Measurements from ENCODE around the gene WASHC4.
"Not testable (repeated sequence)": the region's sequence is repeated elsewhere in the genome, so short reads cannot be mapped to it uniquely, and the experiment has no call there.

Gene WASHC4

DNA sequence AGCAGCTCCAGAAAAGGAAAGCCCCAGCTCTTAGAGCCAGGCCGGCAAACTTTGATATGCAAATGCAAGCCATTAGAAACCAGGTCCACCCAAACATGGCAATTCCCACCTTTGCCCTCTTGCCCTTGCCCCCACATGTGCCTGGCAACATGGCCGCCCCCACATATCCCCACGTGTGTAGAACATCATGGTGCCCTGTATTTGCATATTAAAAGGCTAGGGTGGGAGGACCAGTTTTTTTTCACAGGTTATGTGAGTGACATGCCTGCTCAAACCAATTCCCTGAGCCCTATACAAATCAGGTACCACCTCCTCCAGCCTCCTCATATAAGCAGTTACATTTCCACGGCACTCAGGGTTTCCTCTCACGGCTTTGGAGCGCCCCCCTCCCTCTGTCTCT lies 17.2 kb upstream of the WASHC4 start:
- no peak for DNase-seq (ENCODE audit: low spot score)

DNA sequence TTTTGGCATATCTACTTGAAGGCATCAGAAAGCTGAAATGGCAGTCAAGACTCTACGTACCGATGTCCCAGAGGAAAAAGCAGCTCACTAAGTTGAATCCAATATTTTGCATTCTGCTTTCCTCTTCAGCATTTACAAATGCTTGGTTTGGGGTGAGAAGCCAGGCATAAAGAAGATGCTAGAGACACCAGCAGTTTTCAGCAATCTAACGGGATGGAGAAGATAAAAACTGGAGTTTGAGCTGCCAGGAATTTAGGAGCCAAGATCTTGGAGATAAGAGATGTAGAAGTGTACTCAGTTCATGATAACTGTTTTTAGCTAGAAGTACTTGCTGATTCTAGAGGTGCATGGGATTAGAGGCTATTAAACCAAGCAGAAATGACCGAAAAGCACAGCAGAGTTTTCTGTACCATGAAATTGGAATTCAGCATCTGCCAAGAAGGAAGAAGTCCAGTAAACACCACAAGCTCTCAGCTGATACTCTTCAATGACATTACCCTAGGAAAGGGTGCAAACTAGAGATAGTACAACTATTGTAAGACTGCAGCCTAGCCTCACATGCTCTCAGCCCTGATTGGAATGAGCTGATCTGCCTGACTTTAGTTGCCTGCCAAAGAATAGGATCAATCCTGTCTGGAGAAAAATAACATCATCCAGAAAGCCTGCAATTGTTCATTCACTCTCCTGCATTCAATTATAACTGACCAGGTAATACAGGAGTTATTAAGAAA lies 15.9 kb upstream of the WASHC4 start:
- DNase-seq (ENCODE audit: low spot score): no peak

DNA sequence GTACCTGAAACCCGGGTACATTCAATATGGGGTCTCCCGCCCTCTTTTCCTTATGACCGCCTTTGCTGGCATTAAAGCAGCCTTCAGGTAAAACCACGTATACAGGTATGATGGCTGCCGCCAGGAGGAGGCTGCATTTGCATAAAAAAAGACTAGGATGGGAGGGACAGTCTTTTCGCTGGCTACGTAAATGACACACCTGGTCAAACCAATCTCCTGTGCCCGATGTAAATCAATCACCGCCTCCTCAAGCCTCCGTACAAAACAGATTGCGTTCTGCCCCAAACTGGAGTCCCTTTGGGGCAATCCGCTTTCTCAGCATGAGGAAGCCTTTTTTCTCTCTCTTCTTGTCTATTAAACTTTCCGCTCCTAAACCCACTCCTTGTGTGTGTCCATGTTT lies 15.2 kb upstream of the WASHC4 start:
- no peak for DNase-seq (ENCODE audit: low spot score)

DNA sequence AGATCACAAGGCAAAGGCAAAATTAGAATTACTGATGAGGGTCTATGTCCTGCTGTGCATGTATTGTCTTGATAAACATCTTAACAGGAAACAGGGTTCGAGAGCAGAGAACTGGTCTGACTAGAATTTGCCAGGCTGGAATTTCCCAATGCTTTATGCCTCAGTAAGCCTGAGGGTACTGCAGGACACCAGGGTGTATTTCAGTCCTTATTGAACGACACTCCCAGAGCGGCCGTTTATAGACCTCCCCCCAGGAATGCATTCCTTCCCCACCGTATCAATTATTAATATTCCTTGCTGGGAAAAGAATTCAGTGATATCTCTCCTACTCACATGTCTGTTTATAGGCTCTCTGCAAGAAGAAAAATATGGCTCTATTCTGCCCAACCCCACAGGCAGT lies 12.2 kb upstream of the WASHC4 start:
- not testable (repeated sequence) for DNase-seq (ENCODE audit: low spot score)

DNA sequence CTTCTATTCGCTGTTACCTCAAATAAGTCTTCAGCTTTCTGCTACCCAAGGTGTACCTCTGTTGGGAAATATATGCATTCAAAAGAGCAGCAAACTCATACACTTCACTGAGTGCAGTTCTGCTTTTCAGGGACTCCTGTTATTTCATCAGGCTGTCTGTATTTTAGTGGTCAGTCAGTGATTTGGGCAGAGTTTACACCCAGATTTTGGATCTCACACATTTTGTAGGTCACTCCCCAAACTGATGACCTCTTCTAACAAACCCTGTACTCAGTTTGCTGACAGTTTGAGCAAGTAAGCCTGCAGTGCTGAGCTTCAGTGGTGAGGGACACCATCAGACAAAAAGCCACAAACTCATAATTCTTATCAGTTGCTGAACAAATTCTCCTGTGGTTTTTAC lies 8.2 kb upstream of the WASHC4 start:
- no peak for DNase-seq (ENCODE audit: low spot score)

DNA sequence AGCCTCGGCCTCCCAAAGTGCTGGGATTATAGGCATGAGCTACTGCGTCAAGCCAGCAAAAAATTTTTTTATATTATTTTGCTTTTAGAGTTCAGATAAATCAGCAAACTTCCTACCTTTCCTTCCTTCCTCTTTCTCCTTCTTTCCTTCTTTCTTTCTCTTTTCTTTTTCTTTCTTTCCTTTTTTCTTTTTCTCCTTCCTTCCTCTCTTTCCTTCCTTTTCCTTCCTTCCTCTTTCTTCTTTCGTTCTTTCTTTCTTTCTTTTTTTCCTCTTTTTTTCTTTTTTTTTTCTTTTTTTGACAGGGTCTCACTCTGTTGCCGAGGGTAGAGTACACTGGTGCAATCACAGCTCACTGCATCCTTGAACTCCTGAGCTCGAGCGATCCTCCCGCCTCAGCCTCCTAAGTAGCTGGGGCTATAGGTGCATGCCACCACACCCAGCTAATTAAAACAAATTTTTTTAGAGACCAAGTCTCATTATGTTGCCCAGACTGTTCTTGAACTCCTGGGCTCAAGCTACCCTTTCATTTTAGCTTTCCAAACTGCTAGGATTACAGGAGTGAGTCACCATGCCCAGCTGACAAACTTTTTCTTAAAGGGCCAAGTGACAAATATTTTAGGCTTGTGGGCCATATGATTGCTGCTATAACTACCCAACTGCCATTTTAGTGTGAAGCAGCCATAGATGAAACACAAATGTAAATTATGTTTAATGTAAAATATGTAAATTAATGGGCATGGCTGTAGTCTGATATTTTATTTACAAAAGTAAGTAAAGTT lies 7.1 kb upstream of the WASHC4 start:
- no peak for DNase-seq (ENCODE audit: low spot score)

DNA sequence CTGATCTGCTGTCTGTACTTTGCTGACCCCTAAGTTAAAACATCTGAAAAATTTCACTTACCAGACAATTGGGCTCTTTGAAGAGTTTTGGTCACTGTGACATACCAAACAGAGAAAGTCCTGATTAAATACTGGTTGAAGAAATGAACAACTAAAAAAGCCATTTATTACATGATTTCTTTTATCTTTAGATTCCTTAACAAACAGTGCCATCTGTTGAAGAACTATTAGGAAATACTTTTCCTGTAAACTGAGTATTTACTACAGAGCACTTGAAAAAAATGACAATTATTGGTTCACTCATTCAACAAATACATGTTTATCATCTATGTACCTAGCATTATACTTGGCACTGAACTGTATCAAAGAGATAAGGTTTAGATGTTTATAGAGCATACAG lies 6.5 kb upstream of the WASHC4 start:
- DNase-seq (ENCODE audit: low spot score): peak; percentile 23

DNA sequence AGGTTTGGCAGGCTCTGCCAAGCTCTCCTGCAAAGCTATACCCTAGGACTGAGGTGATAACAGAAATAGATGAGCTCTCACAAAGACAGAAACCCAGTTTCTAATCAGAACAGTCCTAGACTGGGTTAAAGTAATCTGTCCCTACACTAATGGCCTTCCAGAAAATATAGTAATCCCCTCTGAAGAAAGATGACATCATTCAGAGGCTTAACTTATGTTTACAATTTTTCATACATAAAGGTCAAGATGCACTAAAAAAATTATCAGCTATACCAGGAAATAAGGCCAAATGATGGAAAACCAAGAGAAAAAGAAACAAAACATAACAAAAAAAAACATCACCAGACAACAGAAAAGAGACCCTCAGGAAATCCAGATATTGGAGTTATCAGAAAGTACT lies 4.9 kb upstream of the WASHC4 start:
- no peak for DNase-seq (ENCODE audit: low spot score)

DNA sequence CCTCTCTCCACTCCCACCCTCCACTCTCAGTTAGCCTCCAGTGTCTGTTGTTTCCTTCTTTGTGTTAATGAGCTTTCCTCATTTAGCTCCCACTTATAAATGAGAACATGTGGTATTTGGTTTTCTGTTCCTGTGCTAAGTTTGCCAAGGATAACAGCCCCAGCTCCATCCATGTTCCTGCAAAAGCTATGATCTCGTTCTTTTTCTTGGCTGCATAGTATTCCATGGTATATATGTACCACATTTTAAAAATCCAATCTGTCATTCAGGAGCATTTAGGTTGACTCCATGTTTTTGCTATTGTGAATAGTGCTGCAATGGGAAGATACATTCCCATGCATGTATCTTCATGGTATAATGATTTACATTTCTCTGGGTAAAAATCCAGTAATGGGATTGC lies 2.8 kb upstream of the WASHC4 start:
- no peak for DNase-seq (ENCODE audit: low spot score)

DNA sequence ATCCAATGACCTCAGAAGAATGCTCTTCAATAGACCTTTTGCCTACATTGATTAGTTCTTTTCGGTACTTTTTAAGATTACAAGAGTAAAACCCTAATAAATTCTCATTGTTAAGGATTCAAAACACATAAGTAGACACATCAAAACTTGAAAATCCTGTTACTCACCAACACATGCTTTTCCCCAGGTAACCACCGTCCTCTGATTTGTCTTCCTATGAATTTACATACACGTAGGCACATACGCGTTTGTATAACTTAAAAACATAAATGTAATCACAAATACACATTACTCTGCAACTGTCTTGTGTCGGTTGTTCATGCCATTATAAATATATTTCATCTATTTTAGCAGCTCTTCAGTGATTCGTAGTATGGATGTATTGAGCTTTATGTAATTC lies 910 bp upstream of the WASHC4 start:
- DNase-seq (ENCODE audit: low spot score): no peak

DNA sequence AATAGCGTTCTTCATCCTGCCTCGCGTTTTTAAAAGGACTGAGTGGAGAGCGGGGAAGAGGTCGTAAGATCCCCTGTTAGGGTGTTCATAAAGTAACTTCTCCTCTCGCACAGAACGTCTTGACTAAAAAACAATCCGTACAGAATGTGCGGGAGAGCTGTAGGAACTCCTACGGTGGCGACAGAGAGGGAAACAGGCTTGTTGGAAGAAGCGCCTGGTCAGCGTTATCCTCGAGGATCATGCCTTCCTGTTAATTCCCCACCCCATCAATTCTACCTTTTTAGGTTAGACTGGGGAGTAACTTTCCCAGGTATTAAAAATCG lies 399 bp upstream of the WASHC4 start:
- peak; percentile 66 for DNase-seq (ENCODE audit: low spot score)

DNA sequence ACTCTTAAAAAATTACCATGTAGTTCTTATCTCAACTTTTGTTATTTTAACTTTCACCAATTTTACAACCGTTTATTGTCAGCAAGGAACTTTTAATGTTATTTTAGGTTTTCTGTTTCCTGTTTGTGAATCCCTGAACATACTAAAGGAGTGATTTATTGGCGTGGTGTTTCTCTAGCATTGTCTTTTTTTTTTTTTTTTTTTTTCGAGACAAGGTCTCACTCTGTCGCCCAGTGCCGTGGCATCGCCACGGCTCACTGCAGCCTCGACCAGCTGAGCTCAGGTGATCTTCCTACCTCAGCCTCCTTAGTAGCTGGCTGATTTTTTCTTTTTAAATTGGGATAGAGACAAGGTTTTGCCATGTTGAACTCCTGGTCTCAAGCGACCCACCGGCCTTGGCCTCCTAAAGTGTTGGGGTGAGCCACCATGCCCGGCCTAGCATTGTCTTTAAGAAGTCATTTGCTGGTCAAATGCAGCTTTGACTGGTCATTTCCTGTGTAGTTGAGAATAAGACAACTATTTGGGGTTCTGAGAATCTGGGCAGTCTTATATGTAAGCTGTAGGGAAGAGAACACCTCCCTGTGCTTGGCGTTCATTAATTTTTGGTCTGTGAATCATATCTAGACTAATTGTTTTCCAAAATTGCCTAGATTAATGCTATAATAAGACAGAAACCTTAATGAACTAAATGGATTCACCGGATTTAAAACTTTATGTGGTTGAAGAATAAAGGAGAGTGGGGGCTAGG lies 2.1 kb downstream of the WASHC4 start:
- DNase-seq (ENCODE audit: low spot score): no peak

DNA sequence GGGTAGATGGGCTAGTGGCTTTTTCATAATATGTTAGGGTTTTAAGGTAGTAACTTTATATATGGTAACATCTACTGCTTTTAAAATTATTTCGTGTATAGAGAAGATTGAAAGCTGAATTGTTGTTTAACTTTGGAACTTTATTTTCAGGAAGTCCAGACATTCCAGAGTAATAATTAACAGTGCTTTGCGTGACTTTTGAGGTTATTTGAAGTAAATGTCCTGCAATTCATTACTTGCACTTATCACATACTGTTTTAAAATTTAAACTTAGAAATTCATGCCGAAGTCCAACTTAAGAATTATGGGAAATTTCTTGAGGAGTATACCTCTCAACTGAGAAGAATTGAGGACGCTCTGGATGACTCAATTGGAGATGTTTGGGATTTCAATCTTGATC lies 3.3 kb downstream of the WASHC4 start:
- DNase-seq (ENCODE audit: low spot score): no peak

DNA sequence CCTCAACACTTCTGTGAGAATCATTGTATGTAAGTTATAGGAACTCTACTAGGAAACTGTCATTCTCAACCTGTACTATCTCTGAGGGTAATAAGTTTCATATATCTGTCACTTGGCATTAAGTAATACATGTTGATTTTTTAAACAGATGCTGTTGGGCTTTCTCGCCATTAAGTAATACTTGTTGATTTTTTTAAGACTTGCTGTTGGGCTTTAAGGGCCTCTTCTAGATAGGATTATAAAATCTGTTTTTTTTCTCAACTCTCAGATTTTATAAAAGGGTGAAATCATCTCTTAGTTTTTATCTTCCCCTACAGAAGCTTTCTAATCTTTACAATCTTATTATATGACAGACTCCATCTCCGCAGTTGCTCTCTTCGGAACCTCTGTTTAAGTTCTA lies 5.6 kb downstream of the WASHC4 start:
- no peak for DNase-seq (ENCODE audit: low spot score)

DNA sequence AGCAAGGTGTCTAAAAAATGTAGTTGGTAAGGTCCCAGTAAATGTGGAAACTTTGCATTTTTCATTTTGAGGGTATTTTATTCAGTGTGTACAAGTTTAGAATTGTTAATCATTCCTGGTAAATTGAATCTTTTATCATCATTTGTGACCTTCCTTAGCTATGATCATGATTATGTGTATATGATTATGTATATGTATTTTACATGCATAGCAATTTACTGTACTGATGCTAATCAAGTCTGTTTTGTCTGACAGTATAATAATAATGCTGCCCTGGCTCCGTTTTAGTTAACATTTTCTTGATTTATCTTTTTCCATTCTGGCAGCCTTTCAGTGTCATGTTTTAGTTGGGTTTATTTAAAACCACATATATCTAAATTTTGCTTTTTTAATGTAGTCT lies 9.4 kb downstream of the WASHC4 start:
- no peak for DNase-seq (ENCODE audit: low spot score)

DNA sequence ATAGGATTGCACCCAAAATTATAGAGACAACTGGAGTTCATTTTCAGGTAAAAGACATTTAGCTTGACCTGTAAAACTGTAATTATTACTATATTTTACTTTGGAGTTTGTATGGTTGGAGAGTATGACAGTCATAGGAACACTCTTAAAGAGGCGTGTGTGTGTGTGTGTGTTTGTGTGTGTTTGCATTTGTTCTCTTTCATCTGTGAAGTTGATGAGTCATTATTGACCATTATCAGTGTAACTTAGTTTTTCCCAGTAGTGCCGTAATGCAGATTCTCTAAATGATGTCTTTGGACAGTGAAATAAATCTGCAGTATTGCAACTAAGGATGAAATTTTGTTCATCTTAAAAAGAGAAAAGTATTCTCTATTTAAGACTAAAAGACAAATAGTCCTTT lies 13.0 kb downstream of the WASHC4 start:
- no peak for DNase-seq (ENCODE audit: low spot score)

DNA sequence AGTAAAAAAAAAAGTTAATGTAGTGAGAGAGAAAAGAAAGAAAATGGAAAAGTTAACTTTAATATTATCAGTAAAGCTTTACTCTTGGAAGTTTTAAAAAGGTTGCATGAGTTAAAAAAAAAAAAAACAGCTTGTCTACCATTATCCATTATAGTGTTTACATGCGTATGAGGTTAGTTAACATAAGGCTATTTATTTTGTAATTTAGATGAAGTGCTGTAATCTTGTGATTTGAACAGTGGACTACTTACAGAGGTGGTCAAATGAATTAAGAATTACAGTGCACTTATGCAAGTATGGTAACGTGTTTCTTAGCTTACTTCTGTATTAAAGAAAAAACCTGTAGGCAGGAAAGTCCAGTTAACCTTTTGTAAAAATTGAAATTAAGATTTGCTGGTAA lies 30.7 kb downstream of the WASHC4 start:
- DNase-seq (ENCODE audit: low spot score): no peak

DNA sequence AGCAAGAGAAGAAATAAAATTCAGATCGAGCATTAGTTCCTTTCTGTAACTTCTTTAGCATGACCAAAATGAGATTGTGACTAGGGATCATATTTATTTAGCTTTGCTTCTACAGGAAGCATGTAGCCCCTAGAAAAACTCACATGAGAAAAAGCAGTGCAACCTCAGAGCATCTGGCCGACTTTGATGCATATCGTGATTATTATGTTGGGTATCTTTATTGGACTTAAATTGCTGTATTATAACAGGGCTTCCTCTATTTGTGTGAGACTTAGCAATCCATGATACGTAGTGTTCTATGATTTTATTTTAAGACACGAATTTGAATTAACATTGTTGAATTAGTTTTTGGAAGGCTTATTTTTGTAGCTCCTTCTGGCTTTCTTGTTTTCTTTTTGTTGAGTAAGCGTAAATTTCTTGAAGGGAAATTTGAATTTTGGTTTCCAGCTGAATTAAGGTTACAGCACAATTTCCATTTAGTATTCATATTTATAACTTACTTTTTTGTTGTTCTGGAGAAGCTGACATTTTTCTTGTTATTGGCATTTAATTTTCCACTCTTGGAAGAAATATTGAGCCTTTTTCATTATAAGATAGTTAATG lies 33.9 kb downstream of the WASHC4 start:
- DNase-seq (ENCODE audit: low spot score): no peak

DNA sequence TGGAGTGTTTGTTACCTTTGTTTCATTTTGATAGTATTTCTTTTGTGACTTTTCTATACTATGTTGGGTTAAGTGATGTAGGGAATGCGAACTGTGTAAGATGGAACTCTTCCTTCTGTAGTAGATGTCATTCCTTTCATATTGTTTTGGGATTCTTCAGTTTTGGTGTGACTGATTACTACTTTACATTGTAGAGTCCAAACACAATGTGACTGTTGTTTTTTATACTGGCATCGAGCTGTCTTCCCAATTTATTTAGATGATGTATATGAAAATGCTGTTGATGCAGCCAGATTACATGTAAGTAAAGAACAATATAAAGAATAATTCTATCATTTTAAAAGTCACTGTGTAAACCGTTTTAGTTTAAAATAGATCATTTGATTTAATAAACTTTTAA lies 34.7 kb downstream of the WASHC4 start:
- no peak for DNase-seq (ENCODE audit: low spot score)

DNA sequence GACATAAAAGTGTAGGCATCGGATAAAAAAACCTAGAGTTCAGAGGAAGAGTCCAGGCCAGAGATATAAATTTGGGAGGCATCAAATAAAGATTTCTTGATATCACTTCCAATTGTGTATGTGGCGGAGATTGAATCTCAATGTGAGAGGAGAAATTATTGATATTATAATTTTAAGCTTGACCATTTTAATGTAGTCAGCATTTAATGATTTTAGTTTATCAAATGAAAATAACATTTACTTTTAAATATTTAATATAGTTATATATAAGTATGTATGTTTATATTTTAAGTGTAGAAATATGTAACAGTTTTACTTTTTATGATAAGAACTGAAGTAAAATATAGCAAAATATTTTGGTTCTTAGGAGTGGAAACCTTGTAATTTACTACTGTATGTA lies 48.7 kb downstream of the WASHC4 start:
- DNase-seq (ENCODE audit: low spot score): no peak

DNA sequence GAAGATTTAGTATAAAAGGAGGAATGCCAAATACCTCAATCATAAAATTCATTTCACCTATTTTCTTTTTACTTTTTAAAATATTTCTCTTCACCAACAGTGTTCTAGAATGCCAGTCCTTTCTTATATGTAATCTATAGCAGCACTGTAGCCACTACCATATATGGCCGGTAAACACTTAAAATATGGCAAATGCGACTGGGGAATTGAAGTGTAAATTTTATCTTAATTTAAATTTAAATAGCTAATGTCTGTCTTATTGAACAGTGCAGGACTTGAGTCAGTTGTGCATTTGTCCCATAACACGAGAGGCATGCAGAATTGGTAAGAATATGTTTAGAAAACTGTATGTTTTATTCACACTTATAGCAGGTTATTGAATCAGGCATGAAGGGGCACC lies 50.1 kb downstream of the WASHC4 start:
- no peak for DNase-seq (ENCODE audit: low spot score)

DNA sequence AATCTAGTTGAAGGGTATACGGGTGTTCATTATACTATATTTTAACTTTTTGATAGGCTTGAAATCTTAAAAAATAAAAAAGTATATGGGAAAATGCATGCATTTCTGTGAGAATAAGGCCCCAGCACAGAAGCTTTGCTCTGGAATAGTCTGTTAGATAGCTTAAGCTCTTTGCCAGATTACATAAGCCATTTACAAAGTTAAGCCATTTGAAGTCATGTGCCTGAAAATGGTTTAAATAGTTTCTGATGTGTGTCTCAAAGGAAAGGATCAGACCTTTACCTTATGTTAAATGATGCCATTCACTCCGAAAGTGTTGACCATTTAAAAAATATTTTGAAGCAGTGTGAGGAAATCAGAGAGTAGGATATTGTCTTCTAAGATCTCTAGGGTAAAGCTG lies 51.3 kb downstream of the WASHC4 start:
- DNase-seq (ENCODE audit: low spot score): no peak

DNA sequence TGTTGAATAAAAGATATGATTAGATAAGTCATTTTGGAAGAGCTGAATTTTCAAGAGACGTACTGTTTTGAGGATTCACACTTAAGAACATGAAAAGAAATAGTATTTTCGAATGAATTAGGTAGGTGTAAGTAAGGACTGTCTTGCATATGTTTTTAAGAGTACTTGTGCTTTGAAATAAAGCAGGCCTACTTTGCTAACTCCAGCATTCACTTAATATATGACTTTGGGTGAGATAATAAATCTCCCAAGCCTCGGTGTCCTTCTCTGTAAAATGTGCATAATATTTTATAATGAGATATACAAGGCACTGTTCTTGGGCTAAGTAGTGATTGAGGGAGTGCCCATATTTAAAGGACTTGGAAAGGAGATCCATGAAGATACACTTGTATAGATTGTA lies 54.6 kb downstream of the WASHC4 start:
- DNase-seq (ENCODE audit: low spot score): no peak

Measured in AG20443 (cell line).